Prostate gland (tissue), 2 donors: ENCODE data around the gene RPP25. TPM values are rescaled to one million over a fixed set of nuclear protein-coding genes. Genes with fewer than 3 reads are reported as not detected.

Experiments used
- DNase-seq: peaks from one replicate; pipeline ENCODE4 v3.0.0-alpha.2; 2019; ENCODE audit warnings: low spot score
- H3K27ac ChIP-seq, 2 donors: fragments of 200-600 bp; sonication (generic); 2 replicates each; pipeline ENCODE4 v1.5.1; 2017 to 2019
- H3K27me3 ChIP-seq: fragments of 200-600 bp; sonication (generic); replicated peaks from 2 replicates; pipeline ENCODE4 v1.5.1; 2019; ENCODE audit not compliant: insufficient read depth
- H3K36me3 ChIP-seq, 2 donors: fragments of 200-600 bp; sonication (generic); 1 replicate in 1 of 2; 2 replicates in 1 of 2; pipeline versions ENCODE4 v1.5.1 to v1.8.1; 2017 to 2019
- H3K4me1 ChIP-seq: fragments of 200-600 bp; sonication (generic); replicated peaks from 2 replicates; pipeline ENCODE4 v1.5.1; 2019
- H3K4me3 ChIP-seq, 2 donors: fragments of 200-600 bp; sonication (generic); 2 replicates each; pipeline ENCODE4 v1.5.1; 2017 to 2019
- H3K9me3 ChIP-seq: fragments of 200-600 bp; sonication (generic); 2 replicates; pipeline ENCODE4 v1.5.1; 2017
- CTCF ChIP-seq, 4 experiments: fragments of 200-600 bp in 2 of 4; fragments of 450-650 bp in 2 of 4; sonication (generic) in 2 of 4; IDR thresholded peaks; 1 replicate in 3 of 4; 2 replicates in 1 of 4; pipeline ENCODE4 v1.5.1; 2016 to 2019; ENCODE audit warnings: antibody characterized with exemption in 4 of 4, mild to moderate bottlenecking in 2 of 4, moderate library complexity in 2 of 4
- POLR2A ChIP-seq: fragments of 450-650 bp; IDR thresholded peaks from one replicate; pipeline ENCODE4 v1.6.1; 2016; ENCODE audit warnings: antibody characterized with exemption, mild to moderate bottlenecking
- POLR2AphosphoS5 ChIP-seq: sonication (generic); formaldehyde crosslinking; IDR thresholded peaks from one replicate; pipeline ENCODE4 v1.6.1; 2017; ENCODE audit warnings: antibody characterized with exemption
- WGBS: methylation state at CpG from one replicate; pipeline ENCODE4 v1.1.5; 2018; 5-methylcytosine and 5-hydroxymethylcytosine counted together
- intact Hi-C: fragments of 100-400 bp; cut with DNase I; formaldehyde crosslinking; loops from one replicate; pipeline ENCODE4 v1.14.2; 2022
- total RNA-seq, 2 donors: library from RNA; depleted of rRNA; stranded (reverse); fragments of >200 nt; gene quantifications; one replicate each; pipeline ENCODE4 v1.1.0, GENCODE V29; 2016

Gene RPP25
- total RNA-seq, 2 donors from 2014 or later = 3.8 to 17.6 TPM

GRCh38 chr15:74982183-74982582 is 25.6 kb upstream of the RPP25 start:
- Histone ChIP-seq H3K27ac (no peak overlapping the region), H3K4me3 (no peak overlapping the region), H3K27me3 (no peaks in the 10 kb centered on the region), H3K9me3 (no peaks in the 10 kb centered on the region), H3K4me1 (no peaks in the 10 kb centered on the region), H3K36me3 (no peaks in the 10 kb centered on the region)
- no peak for TF ChIP-seq CTCF (IDR thresholded peaks at IDR 0.05)
- no peak for TF ChIP-seq POLR2A
- TF ChIP-seq POLR2AphosphoS5 = no peak
- WGBS = 76% methylated on average over 5 of the region's 5 CpGs
- intact Hi-C loops = no loop called here
- no peak for DNase-seq

DNA sequence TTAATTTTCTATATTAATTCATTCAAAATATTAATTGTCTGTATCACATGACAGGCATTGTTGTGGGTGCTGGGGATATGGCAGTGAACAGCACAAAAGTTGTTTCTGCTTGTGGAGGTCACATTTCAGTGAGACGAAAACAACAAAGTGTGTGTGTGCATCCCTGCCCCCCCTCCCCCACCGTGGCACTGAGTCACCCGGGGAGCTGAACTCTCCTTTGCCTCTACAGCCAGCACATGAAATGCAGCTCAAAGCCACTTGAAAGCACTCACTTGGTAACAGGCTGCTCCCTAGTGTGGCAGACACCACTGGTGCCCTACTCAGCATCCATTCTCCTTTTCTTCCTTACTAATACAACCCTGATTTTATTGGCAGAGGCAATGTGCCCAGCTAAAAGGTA is 21.9 kb upstream of the RPP25 start:
- Histone ChIP-seq H3K4me1 (no peaks in the 10 kb centered on the region), H3K27me3 (no peaks in the 10 kb centered on the region), H3K27ac (no peak overlapping the region), H3K36me3 (no peaks in the 10 kb centered on the region), H3K4me3 (no peak overlapping the region), H3K9me3 (no peaks in the 10 kb centered on the region)
- WGBS = 40% methylated on average over 3 of the region's 3 CpGs
- no peak for DNase-seq
- intact Hi-C loops = no loop called here
- TF ChIP-seq POLR2A (no peak), CTCF (IDR thresholded peaks at IDR 0.05) (no peak), POLR2AphosphoS5 (no peak)

DNA sequence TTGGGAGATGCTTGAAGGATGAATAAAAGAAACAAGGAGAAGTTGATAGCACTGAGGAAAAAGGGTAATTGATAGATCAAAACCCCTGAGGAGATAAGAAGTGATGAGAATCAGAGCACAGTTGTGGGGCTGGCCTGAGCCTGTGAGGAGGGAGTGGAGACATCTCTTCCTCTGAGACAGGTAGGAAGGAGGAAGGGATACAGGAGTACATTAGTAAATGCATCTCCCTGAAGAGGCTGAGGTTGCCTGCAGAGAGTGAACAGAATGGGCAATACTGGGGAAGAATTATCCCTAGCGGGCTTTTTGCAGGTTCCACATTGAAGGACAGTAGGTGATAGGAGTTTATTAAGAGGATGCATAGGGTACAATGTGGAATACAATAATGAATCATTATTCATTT is 21.5 kb upstream of the RPP25 start:
- no peak for DNase-seq
- H3K9me3 ChIP-seq = no peaks in the 10 kb centered on the region
- no peak overlapping the region for H3K4me3 ChIP-seq
- TF ChIP-seq POLR2AphosphoS5 (no peak), POLR2A (no peak), CTCF (IDR thresholded peaks at IDR 0.05) (no peak)
- no peaks in the 10 kb centered on the region for H3K4me1 ChIP-seq
- no peaks in the 10 kb centered on the region for H3K27me3 ChIP-seq
- 71% methylated on average over 1 of the region's 1 CpG for WGBS
- H3K27ac ChIP-seq = no peak overlapping the region
- intact Hi-C loops = no loop called here
- no peaks in the 10 kb centered on the region for H3K36me3 ChIP-seq

GRCh38 chr15:74977599-74977998 is 21.0 kb upstream of the RPP25 start:
- WGBS = 68% methylated on average over 4 of the region's 4 CpGs
- intact Hi-C loops = no loop called here

More at GRCh38 chr15:74977599-74977998, 21.0 kb upstream of the RPP25 start:
- no peaks in the 10 kb centered on the region for H3K27me3 ChIP-seq
- H3K4me3 ChIP-seq = no peak overlapping the region
- no peaks in the 10 kb centered on the region for H3K9me3 ChIP-seq
- H3K36me3 ChIP-seq = no peaks in the 10 kb centered on the region
- no peak for DNase-seq
- H3K27ac ChIP-seq = no peak overlapping the region
- TF ChIP-seq POLR2A = no peak
- TF ChIP-seq POLR2AphosphoS5 = no peak
- no peak for TF ChIP-seq CTCF (IDR thresholded peaks at IDR 0.05)
- H3K4me1 ChIP-seq = no peaks in the 10 kb centered on the region
